Endothelial cell of umbilical vein (primary cell): ENCODE results near the gene KIF22. TPM values are rescaled to one million over a fixed set of nuclear protein-coding genes. Genes with fewer than 3 reads are reported as not detected.

Experiments
- BruUV-seq: library from RNA; stranded (reverse); fragments of 400-500 nt; replicated peaks from 2 replicates; lab custom pipeline; 2021; lab: Mats Ljungman, UMichigan
- CTCF ChIA-PET: fragments of 300-600, 350-600 bp; sonication (Branson Sonifier 250); formaldehyde crosslinking; loops from one replicate; lab custom pipeline; 2021; ENCODE audit warnings: antibody characterized with exemption, inconsistent platforms; lab: Charles Lee
- POLR2A ChIA-PET: fragments of 300-600, 350-600 bp; sonication (Branson Sonifier 250); formaldehyde crosslinking; loops from one replicate; lab custom pipeline; 2021; ENCODE audit warnings: antibody characterized with exemption, inconsistent platforms; lab: Charles Lee
- DNase-seq: peaks from one replicate; pipeline ENCODE4 v3.0.0-alpha.2; 2011; ENCODE audit warnings: low read depth, low spot score
- FAIRE-seq: peaks from 2 replicates; lab custom pipeline; 2011; peaks lifted over from hg19 to GRCh38; lab: Jason Lieb, UNC
- H2AFZ ChIP-seq: 2 replicates; pipeline ENCODE4 v1.6.0; 2012; ENCODE audit warnings: low read depth, low read length, control low read depth, inconsistent platforms
- H3K27ac ChIP-seq: 2 replicates; pipeline ENCODE4 v1.5.1; 2011; ENCODE audit warnings: low read depth, mild to moderate bottlenecking, control low read depth, low read length, moderate library complexity; ENCODE audit not compliant: insufficient read depth
- H3K27me3 ChIP-seq, 2 experiments: 2 replicates each; pipeline versions ENCODE4 v1.6.0 to v1.6.1; 2011; ENCODE audit warnings: low read length in 2 of 2, mixed read lengths in 1 of 2; ENCODE audit not compliant: control insufficient read depth in 2 of 2, insufficient read depth in 2 of 2
- H3K36me3 ChIP-seq, 2 experiments: 2 replicates in 1 of 2; 3 replicates in 1 of 2; pipeline ENCODE4 v1.5.1; 2011; ENCODE audit warnings: low read length in 2 of 2, mild to moderate bottlenecking in 1 of 2, moderate library complexity in 1 of 2; ENCODE audit not compliant: control insufficient read depth in 2 of 2, insufficient read depth in 2 of 2; ENCODE audit errors: extremely low read depth in 1 of 2
- H3K4me1 ChIP-seq: 3 replicates; pipeline ENCODE4 v1.5.1; 2011; ENCODE audit warnings: mild to moderate bottlenecking, low read length; ENCODE audit not compliant: control insufficient read depth, insufficient read depth; ENCODE audit errors: extremely low read depth
- H3K4me2 ChIP-seq: 2 replicates; pipeline ENCODE4 v1.6.1; 2011; ENCODE audit warnings: low read length, control low read depth, mixed read lengths; ENCODE audit not compliant: insufficient read depth
- H3K4me3 ChIP-seq, 3 experiments: fragments of 200-600 bp in 1 of 3; sonication (generic), shearing (Covaris generic) in 1 of 3; replicated peaks in 1 of 3; 2 replicates each; pipeline ENCODE4 v1.5.1; 2011 to 2016; ENCODE audit warnings: control low read depth in 3 of 3, low read length in 3 of 3, mild to moderate bottlenecking in 2 of 3, inconsistent platforms in 1 of 3, low read depth in 1 of 3, moderate library complexity in 1 of 3; ENCODE audit not compliant: insufficient read depth in 1 of 3
- H3K79me2 ChIP-seq: 2 replicates; pipeline ENCODE4 v1.6.0; 2012; ENCODE audit warnings: low read length, inconsistent platforms; ENCODE audit not compliant: control insufficient read depth, insufficient read depth
- H3K9ac ChIP-seq: replicated peaks from 2 replicates; pipeline ENCODE3; 2011; ENCODE audit warnings: low read length, control low read depth; ENCODE audit not compliant: insufficient read depth; ENCODE audit errors: extremely low read depth
- H3K9me1 ChIP-seq: replicated peaks from 3 replicates; pipeline ENCODE4 v1.6.0; 2011; ENCODE audit warnings: mild to moderate bottlenecking, low read length; ENCODE audit not compliant: control insufficient read depth, insufficient read depth; ENCODE audit errors: extremely low read depth
- H3K9me3 ChIP-seq: replicated peaks from 2 replicates; pipeline ENCODE4 v1.5.1; 2012; ENCODE audit warnings: low read length, inconsistent platforms; ENCODE audit not compliant: control insufficient read depth, insufficient read depth
- H4K20me1 ChIP-seq: replicated peaks from 2 replicates; pipeline ENCODE3; 2011; ENCODE audit warnings: mild to moderate bottlenecking, low read length; ENCODE audit not compliant: control insufficient read depth, insufficient read depth; ENCODE audit errors: extremely low read depth
- CTCF ChIP-seq, 2 donors: IDR thresholded peaks; 1 replicate in 1 of 2; 2 replicates in 1 of 2; pipeline ENCODE4 v1.5.1; 2011; ENCODE audit warnings: low read length in 2 of 2, mild to moderate bottlenecking in 2 of 2, moderate library complexity in 2 of 2, control low read depth in 1 of 2, inconsistent platforms in 1 of 2, low read depth in 1 of 2; ENCODE audit not compliant: insufficient read depth in 1 of 2; ENCODE audit errors: extremely low read depth in 1 of 2
- EZH2 ChIP-seq: IDR thresholded peaks from 2 replicates; pipeline ENCODE4 v1.6.1; 2012; ENCODE audit warnings: borderline replicate concordance, low read depth, mild to moderate bottlenecking, moderate library complexity, low read length, inconsistent platforms; ENCODE audit not compliant: severe bottlenecking
- FOS ChIP-seq: IDR thresholded peaks from 2 replicates; pipeline ENCODE4 v1.6.1; 2011; ENCODE audit warnings: mild to moderate bottlenecking, low read length, moderate library complexity, borderline replicate concordance; ENCODE audit not compliant: insufficient read depth
- GATA2 ChIP-seq: IDR thresholded peaks from 2 replicates; pipeline ENCODE4 v1.7.0; 2011; ENCODE audit warnings: low read depth, mild to moderate bottlenecking, moderate library complexity, mixed read lengths, low read length; ENCODE audit not compliant: insufficient read length, insufficient read depth
- JUN ChIP-seq: IDR thresholded peaks from 2 replicates; pipeline ENCODE4 v1.6.1; 2011; ENCODE audit warnings: borderline replicate concordance, low read depth; ENCODE audit not compliant: insufficient read length, insufficient read depth
- MAX ChIP-seq: IDR thresholded peaks from 2 replicates; pipeline ENCODE4 v1.6.1; 2011; ENCODE audit not compliant: insufficient read depth, insufficient read length
- MYC ChIP-seq: IDR thresholded peaks from one replicate; pipeline ENCODE4 v1.6.1; 2011; ENCODE audit warnings: mild to moderate bottlenecking, low read depth, low read length
- POLR2A ChIP-seq: IDR thresholded peaks from 2 replicates; pipeline ENCODE4 v1.6.1; 2012; ENCODE audit warnings: low read depth, mild to moderate bottlenecking, control low read depth, low read length
- POLR2AphosphoS5 ChIP-seq: IDR thresholded peaks from 2 replicates; pipeline ENCODE4 v1.6.1; 2012; ENCODE audit warnings: low read depth, mild to moderate bottlenecking, control low read depth, low read length, moderate library complexity; ENCODE audit not compliant: insufficient read depth
- dilution Hi-C: fragments of 300-500 bp; cut with MboI; formaldehyde crosslinking; loops from one replicate; pipeline ENCODE4 v1.15.0; 2019; ENCODE audit warnings: low sequenced_read_pairs; ENCODE audit not compliant: extremely low pct_ligation_motif_present
- intact Hi-C: fragments of 100-400 bp; cut with micrococcal nuclease; formaldehyde crosslinking; loops from one replicate; pipeline ENCODE4 v1.10.0; 2022
- polyA plus RNA-seq, 4 experiments: library from polyadenylated mRNA; depleted of rRNA in 3 of 4; stranded (reverse) in 3 of 4; unstranded in 1 of 4; fragments of >200 nt; gene quantifications; 2 replicates each; pipeline versions ENCODE4 v1.2.1 to v1.2.3, GENCODE V29; 2011 to 2012; ENCODE audit warnings: missing spikeins in 1 of 4
- total RNA-seq: library from RNA; stranded (reverse); gene quantifications from 2 replicates; pipeline ENCODE4 v1.2.3, GENCODE V29; 2021

Gene KIF22
- total and polyA plus RNA-seq, 2 donors (not counting 3 experiments of a cell fraction or from before 2014, with no cell fraction given), result 67.3 to 90.0 TPM

- Histone ChIP-seq H4K20me1 (no peaks in the 10 kb centered on the region), H3K36me3 (peaks cover 0 to 8% of the 10 kb centered on the region in 2 experiments), H3K79me2 (peaks cover 15% of the 10 kb centered on the region), H3K9me3 (no peaks in the 10 kb centered on the region), H3K4me3 (peak overlapping the region in 2 of 3 experiments; percentile 2 to 81), H2AFZ (peak overlapping the region; percentile 27), H3K4me2 (peak overlapping the region; percentile 49), H3K27ac (peak overlapping the region; percentile 1), H3K4me1 (peaks cover 38% of the 10 kb centered on the region), H3K27me3 (no peaks in the 10 kb centered on the region), H3K9ac (peak overlapping the region; percentile 1), H3K9me1 (no peaks in the 10 kb centered on the region)
- CTCF ChIA-PET, result interaction anchor here (0.7 to 8.2 kb wide), 18 partner anchors 7 to 217 kb away, joined by 3 to 140 read pairs (median 7); partner anchors contain the start of genes ASPHD1, KIF22 and SEZ6L2
- dilution Hi-C loops, result no loop called here
- TF ChIP-seq EZH2 (no peak), GATA2 (no peak), POLR2A (no peak), MYC (no peak), POLR2AphosphoS5 (peak; percentile 23), MAX (no peak), CTCF (IDR thresholded peaks at IDR 0.05; ENCODE audit: extremely low read depth in 1 of 2, insufficient read depth in 1 of 2, low read depth in 1 of 2, low read length in 2 of 2) (no peak), JUN (no peak), FOS (no peak)
- FAIRE-seq (peak; percentile 72), DNase-seq (no peak)
- POLR2A ChIA-PET, result interaction anchor here (0.6 to 0.7 kb wide), 4 partner anchors 8 to 1108 kb away, joined by 3 to 7 read pairs (median 5); partner anchors contain the start of genes FBXL19 and YPEL3
- BruUV-seq, result no TSS peak
- intact Hi-C loops, result no loop called here
Measured at GRCh38 chr16:29815032-29815721, 24.6 kb downstream of the KIF22 start.
